SU-DHL-6 (cell line): ENCODE data around the gene HIF3A.

Experiments used
- EZH2phosphoT487 ChIP-seq: fragments of 200-600 bp; sonication (generic), shearing (Covaris generic); conservative IDR thresholded peaks from 2 replicates; pipeline ENCODE4 v1.6.1; 2018; ENCODE audit warnings: mild to moderate bottlenecking, antibody characterized with exemption, low read length, moderate library complexity, mixed read lengths
- TF ChIP-seq, protein P1 (sequence below): fragments of 200-600 bp; sonication (generic); IDR thresholded peaks from one replicate; pipeline ENCODE4 v1.5.1; 2017; ENCODE audit warnings: antibody characterized with exemption, mild to moderate bottlenecking, low read length, moderate library complexity; ENCODE audit not compliant: insufficient read depth, poor library complexity, severe bottlenecking

DNA sequence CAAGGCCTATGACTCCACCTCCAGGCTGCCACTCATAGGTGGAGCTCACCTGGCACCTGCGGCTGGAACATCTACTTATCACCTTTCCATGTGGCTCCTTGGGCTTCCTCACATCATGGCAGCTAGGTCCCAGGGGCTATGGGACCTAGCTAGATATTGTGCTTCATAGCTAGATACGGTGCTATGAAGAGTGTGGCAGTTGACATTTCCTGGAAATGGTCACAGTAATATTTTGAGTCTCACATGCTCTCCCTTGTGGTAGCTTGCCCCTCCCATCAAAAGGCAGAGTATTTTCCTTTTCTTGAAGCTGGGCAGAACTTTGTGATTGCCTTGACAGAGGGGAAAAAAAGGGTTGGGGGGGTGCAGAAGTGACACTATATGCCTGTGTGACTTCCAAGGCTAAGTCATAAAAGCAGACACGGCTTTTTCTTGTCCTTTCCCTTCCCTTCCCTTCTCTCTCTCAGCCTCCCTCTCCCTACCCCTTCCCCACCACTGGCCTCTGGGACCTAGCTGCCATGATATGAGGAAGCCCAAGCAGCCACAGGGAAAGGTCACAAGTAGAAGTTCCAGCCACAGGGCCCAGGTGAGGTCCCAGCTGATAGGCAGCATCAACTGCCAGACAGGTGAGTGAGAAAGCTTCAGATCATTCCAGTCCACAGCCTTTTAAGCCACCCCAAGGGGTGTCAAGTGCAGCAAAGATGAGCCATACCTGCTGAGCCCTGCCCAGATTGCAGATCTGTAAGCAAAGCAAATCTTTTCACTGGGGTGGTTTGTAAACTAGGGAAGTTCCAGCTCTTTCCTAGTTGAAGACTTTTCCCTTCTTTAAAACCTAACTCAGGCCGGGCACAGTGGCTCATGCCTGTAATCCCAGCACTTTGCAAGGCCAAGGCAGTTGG is 6.9 kb upstream of the HIF3A start:
- TF ChIP-seq, protein P1, sequence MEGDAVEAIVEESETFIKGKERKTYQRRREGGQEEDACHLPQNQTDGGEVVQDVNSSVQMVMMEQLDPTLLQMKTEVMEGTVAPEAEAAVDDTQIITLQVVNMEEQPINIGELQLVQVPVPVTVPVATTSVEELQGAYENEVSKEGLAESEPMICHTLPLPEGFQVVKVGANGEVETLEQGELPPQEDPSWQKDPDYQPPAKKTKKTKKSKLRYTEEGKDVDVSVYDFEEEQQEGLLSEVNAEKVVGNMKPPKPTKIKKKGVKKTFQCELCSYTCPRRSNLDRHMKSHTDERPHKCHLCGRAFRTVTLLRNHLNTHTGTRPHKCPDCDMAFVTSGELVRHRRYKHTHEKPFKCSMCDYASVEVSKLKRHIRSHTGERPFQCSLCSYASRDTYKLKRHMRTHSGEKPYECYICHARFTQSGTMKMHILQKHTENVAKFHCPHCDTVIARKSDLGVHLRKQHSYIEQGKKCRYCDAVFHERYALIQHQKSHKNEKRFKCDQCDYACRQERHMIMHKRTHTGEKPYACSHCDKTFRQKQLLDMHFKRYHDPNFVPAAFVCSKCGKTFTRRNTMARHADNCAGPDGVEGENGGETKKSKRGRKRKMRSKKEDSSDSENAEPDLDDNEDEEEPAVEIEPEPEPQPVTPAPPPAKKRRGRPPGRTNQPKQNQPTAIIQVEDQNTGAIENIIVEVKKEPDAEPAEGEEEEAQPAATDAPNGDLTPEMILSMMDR = no peak
- no peak for TF ChIP-seq EZH2phosphoT487
